Panc1 (cell line): ENCODE results near the gene IFNA5. TPM values are rescaled to one million over a fixed set of nuclear protein-coding genes. Genes with fewer than 3 reads are reported as not detected.

Source experiments
- ATAC-seq: fragments of 200-7000 bp; cut with Tn5 transposase; 2 replicates; pipeline ENCODE4 v1.9.1; 2020; ENCODE audit warnings: mild to moderate bottlenecking, moderate library complexity
- BruUV-seq: library from RNA; stranded (reverse); fragments of 400-500 nt; replicated peaks from 2 replicates; lab custom pipeline; 2021; lab: Mats Ljungman, UMichigan
- CTCF ChIA-PET: fragments of 300-600 bp; sonication (Branson Sonifier 250); formaldehyde crosslinking; loops from one replicate; lab custom pipeline; 2022; ENCODE audit warnings: antibody characterized with exemption; lab: Charles Lee
- POLR2A ChIA-PET: fragments of 300-600 bp; sonication (Branson Sonifier 250); formaldehyde crosslinking; loops from one replicate; lab custom pipeline; 2022; ENCODE audit warnings: antibody characterized with exemption; lab: Charles Lee
- DNase-seq: peaks from one replicate; pipeline ENCODE4 v3.0.0-alpha.2; 2010; ENCODE audit warnings: low read depth, low spot score
- H3K27ac ChIP-seq: 2 replicates; pipeline ENCODE4 v1.5.1; 2011; ENCODE audit warnings: mild to moderate bottlenecking, low read length, inconsistent platforms
- H3K27me3 ChIP-seq: fragments of 200-500 bp; sonication (Bioruptor generic); 2 replicates; pipeline ENCODE4 v1.6.0; 2014; ENCODE audit warnings: low read length, inconsistent platforms; ENCODE audit not compliant: control insufficient read depth, insufficient read depth
- H3K36me3 ChIP-seq: fragments of 200-500 bp; sonication (Bioruptor generic); 2 replicates; pipeline ENCODE4 v1.5.1; 2014; ENCODE audit warnings: inconsistent platforms, mild to moderate bottlenecking, low read length, moderate library complexity; ENCODE audit not compliant: control insufficient read depth, insufficient read depth
- H3K4me1 ChIP-seq: 2 replicates; pipeline ENCODE4 v1.5.1; 2011; ENCODE audit warnings: inconsistent platforms, mild to moderate bottlenecking, low read length, moderate library complexity; ENCODE audit not compliant: control insufficient read depth, insufficient read depth
- H3K4me3 ChIP-seq, 2 experiments: 2 replicates each; pipeline ENCODE4 v1.5.1; 2011 to 2012; ENCODE audit warnings: low read depth in 2 of 2, low read length in 2 of 2, mild to moderate bottlenecking in 2 of 2, inconsistent platforms in 1 of 2, moderate library complexity in 1 of 2
- H3K9me3 ChIP-seq: fragments of 200-500 bp; sonication (Bioruptor generic); 2 replicates; pipeline ENCODE4 v1.5.1; 2014; ENCODE audit warnings: low read depth, mild to moderate bottlenecking, inconsistent platforms, low read length, moderate library complexity; ENCODE audit not compliant: control insufficient read depth, insufficient read depth
- POLR2AphosphoS5 ChIP-seq: IDR thresholded peaks from 2 replicates; pipeline ENCODE4 v1.6.1; 2012; ENCODE audit warnings: mild to moderate bottlenecking, low read depth, low read length, moderate library complexity
- SIN3A ChIP-seq: IDR thresholded peaks from 2 replicates; pipeline ENCODE4 v1.6.1; 2012; ENCODE audit warnings: low read depth, mild to moderate bottlenecking, low read length, moderate library complexity, borderline replicate concordance; ENCODE audit not compliant: insufficient read depth
- TCF7L2 ChIP-seq: IDR thresholded peaks from 2 replicates; pipeline ENCODE4 v1.6.1; 2011; ENCODE audit warnings: mild to moderate bottlenecking, low read depth, low read length, inconsistent platforms
- in situ Hi-C: cut with HindIII; loops from 2 replicates; pipeline ENCODE4 v1.10.0; 2016; ENCODE audit warnings: low sequenced_read_pairs, low pct_unique_long_range_greater_than_20kb
- intact Hi-C: fragments of 100-400 bp; cut with micrococcal nuclease; formaldehyde crosslinking; loops from one replicate; pipeline ENCODE4 v1.10.0; 2022; ENCODE audit not compliant: unreplicated experiment
- total RNA-seq: library from RNA; stranded (reverse); gene quantifications from one replicate; pipeline ENCODE4 v1.2.1, GENCODE V29; 2021; ENCODE audit not compliant: unreplicated experiment
- TF ChIP-seq, protein P1 (sequence below): fragments of 450-650 bp; IDR thresholded peaks from 2 replicates; pipeline ENCODE4 v1.5.1; 2017; ENCODE audit warnings: mild to moderate bottlenecking
- TF ChIP-seq, protein P2 (sequence below), 2 experiments: IDR thresholded peaks; 2 replicates each; pipeline ENCODE4 v1.6.1; 2011 to 2012; ENCODE audit warnings: low read depth in 2 of 2, control low read depth in 1 of 2, low read length in 1 of 2, mild to moderate bottlenecking in 1 of 2, moderate library complexity in 1 of 2; ENCODE audit not compliant: insufficient read depth in 1 of 2

IFNA5 gene
- total RNA-seq, 1 experiment from 2014 or later = not detected

DNA sequence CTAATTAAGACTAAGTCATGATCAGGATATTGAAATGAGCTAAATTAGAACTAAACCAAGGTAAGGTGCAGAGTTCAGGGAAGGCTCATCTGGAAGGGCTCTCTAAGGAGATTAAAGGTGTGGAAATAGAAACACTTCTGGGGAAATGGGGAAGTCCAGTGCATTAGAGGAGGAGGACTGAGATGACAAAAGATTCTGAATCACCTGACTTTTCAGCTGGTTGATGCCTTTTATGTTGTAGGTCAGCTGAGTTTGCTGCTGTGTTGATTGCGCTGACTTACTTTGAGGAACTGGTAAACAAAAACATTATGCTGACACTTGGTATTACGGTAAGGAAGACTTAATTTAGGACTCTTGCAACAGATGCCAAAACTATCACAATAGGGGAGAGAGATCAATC is 23.8 kb downstream of the IFNA5 start:
- H3K27ac ChIP-seq = no peak overlapping the region
- in situ Hi-C loops = no loop called here
- no peak for DNase-seq
- H3K27me3 ChIP-seq = no peaks in the 10 kb centered on the region
- TF ChIP-seq, protein P1, sequence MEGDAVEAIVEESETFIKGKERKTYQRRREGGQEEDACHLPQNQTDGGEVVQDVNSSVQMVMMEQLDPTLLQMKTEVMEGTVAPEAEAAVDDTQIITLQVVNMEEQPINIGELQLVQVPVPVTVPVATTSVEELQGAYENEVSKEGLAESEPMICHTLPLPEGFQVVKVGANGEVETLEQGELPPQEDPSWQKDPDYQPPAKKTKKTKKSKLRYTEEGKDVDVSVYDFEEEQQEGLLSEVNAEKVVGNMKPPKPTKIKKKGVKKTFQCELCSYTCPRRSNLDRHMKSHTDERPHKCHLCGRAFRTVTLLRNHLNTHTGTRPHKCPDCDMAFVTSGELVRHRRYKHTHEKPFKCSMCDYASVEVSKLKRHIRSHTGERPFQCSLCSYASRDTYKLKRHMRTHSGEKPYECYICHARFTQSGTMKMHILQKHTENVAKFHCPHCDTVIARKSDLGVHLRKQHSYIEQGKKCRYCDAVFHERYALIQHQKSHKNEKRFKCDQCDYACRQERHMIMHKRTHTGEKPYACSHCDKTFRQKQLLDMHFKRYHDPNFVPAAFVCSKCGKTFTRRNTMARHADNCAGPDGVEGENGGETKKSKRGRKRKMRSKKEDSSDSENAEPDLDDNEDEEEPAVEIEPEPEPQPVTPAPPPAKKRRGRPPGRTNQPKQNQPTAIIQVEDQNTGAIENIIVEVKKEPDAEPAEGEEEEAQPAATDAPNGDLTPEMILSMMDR = no peak
- TF ChIP-seq SIN3A (no peak), TCF7L2 (no peak), POLR2AphosphoS5 (no peak)
- TF ChIP-seq, protein P2, sequence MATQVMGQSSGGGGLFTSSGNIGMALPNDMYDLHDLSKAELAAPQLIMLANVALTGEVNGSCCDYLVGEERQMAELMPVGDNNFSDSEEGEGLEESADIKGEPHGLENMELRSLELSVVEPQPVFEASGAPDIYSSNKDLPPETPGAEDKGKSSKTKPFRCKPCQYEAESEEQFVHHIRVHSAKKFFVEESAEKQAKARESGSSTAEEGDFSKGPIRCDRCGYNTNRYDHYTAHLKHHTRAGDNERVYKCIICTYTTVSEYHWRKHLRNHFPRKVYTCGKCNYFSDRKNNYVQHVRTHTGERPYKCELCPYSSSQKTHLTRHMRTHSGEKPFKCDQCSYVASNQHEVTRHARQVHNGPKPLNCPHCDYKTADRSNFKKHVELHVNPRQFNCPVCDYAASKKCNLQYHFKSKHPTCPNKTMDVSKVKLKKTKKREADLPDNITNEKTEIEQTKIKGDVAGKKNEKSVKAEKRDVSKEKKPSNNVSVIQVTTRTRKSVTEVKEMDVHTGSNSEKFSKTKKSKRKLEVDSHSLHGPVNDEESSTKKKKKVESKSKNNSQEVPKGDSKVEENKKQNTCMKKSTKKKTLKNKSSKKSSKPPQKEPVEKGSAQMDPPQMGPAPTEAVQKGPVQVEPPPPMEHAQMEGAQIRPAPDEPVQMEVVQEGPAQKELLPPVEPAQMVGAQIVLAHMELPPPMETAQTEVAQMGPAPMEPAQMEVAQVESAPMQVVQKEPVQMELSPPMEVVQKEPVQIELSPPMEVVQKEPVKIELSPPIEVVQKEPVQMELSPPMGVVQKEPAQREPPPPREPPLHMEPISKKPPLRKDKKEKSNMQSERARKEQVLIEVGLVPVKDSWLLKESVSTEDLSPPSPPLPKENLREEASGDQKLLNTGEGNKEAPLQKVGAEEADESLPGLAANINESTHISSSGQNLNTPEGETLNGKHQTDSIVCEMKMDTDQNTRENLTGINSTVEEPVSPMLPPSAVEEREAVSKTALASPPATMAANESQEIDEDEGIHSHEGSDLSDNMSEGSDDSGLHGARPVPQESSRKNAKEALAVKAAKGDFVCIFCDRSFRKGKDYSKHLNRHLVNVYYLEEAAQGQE (IDR thresholded peaks at IDR 0.05; ENCODE audit: insufficient read depth in 1 of 2, low read depth in 2 of 2, low read length in 1 of 2) = no peak
- CTCF ChIA-PET = no interaction called here
- no peaks in the 10 kb centered on the region for H3K9me3 ChIP-seq
- intact Hi-C loops = no loop called here
- no peaks in the 10 kb centered on the region for H3K36me3 ChIP-seq
- BruUV-seq = no TSS peak
- no peak overlapping the region for H3K4me3 ChIP-seq
- no peaks in the 10 kb centered on the region for H3K4me1 ChIP-seq
- no peak for ATAC-seq
- POLR2A ChIA-PET = no interaction called here

DNA sequence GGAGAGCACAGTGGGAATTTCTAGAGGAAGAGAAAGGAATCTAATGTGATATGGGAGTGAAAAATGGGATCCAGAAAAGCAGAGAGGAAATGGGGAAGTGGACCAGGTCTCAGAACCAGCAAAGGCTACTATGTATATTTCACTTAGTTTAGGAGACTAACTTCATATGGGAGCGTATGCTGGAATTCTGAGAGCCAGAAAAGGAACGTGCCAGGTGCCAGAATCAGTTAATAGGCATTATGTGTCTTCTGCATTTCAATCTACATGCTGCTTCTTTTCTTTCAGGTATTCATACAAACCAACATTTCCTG is 36.8 kb downstream of the IFNA5 start:
- intact Hi-C loops = no loop called here
- ChIA-PET CTCF (no interaction called here), POLR2A (no interaction called here)
- BruUV-seq = no TSS peak
- Histone ChIP-seq H3K27ac (no peak overlapping the region), H3K36me3 (no peaks in the 10 kb centered on the region), H3K4me1 (no peaks in the 10 kb centered on the region), H3K27me3 (no peaks in the 10 kb centered on the region), H3K4me3 (no peak overlapping the region), H3K9me3 (no peaks in the 10 kb centered on the region)
- DNase-seq = no peak
- in situ Hi-C loops = no loop called here
- TF ChIP-seq, protein P2 (IDR thresholded peaks at IDR 0.05; ENCODE audit: insufficient read depth in 1 of 2, low read depth in 2 of 2, low read length in 1 of 2) = no peak
- TF ChIP-seq SIN3A (no peak), POLR2AphosphoS5 (no peak), TCF7L2 (no peak)
- TF ChIP-seq, protein P1 = no peak
- ATAC-seq = no peak
